IMR-90 (cell line): ENCODE results near the gene MYORG. TPM values are rescaled to one million over a fixed set of nuclear protein-coding genes. Genes with fewer than 3 reads are reported as not detected.

Source experiments
- ATAC-seq: fragments of 200-7000 bp; cut with Tn5 transposase; 2 replicates; pipeline ENCODE4 v1.9.1; 2020; ENCODE audit warnings: low read depth, mild to moderate bottlenecking, moderate library complexity
- BruUV-seq: library from RNA; stranded (reverse); fragments of 400-500 nt; replicated peaks from 2 replicates; lab custom pipeline; 2021; lab: Mats Ljungman, UMichigan
- CTCF ChIA-PET: fragments of 300-600 bp; formaldehyde crosslinking; extraction: SDS; loops from one replicate; lab custom pipeline; 2021; ENCODE audit warnings: antibody characterized with exemption; lab: Yijun Ruan, JAX
- POLR2A ChIA-PET: fragments of 300-600 bp; sonication (Branson Sonifier 250); formaldehyde crosslinking; loops from one replicate; lab custom pipeline; 2022; ENCODE audit warnings: antibody characterized with exemption; ENCODE audit not compliant: unreplicated experiment; lab: Charles Lee
- DNase-seq: peaks from one replicate; pipeline ENCODE4 v3.0.0; 2013
- H2AFZ ChIP-seq: replicated peaks from 2 replicates; pipeline ENCODE3; 2013; ENCODE audit warnings: low read length, mild to moderate bottlenecking; ENCODE audit not compliant: poor library complexity
- H2AK5ac ChIP-seq: 2 replicates; pipeline ENCODE4 v1.6.1; 2013; ENCODE audit warnings: low read depth, low read length, inconsistent platforms
- H2AK9ac ChIP-seq: replicated peaks from 2 replicates; pipeline ENCODE3; 2013; ENCODE audit warnings: mild to moderate bottlenecking, low read depth, low read length, moderate library complexity; ENCODE audit not compliant: poor library complexity
- H2BK120ac ChIP-seq: 2 replicates; pipeline ENCODE4 v1.6.1; 2013; ENCODE audit warnings: low read depth, low read length, inconsistent platforms
- H2BK15ac ChIP-seq: 3 replicates; pipeline ENCODE4 v1.6.1; 2013; ENCODE audit warnings: low read depth, low read length, inconsistent platforms
- H2BK20ac ChIP-seq: 2 replicates; pipeline ENCODE4 v1.6.1; 2013; ENCODE audit warnings: low read depth, mild to moderate bottlenecking, inconsistent platforms, low read length, moderate library complexity
- H2BK5ac ChIP-seq: 2 replicates; pipeline ENCODE4 v1.6.1; 2013; ENCODE audit warnings: mild to moderate bottlenecking, low read depth, low read length, inconsistent platforms; ENCODE audit not compliant: poor library complexity, severe bottlenecking
- H3K14ac ChIP-seq: replicated peaks from 2 replicates; pipeline ENCODE4 v1.6.1; 2013; ENCODE audit warnings: low read depth, low read length, inconsistent platforms
- H3K18ac ChIP-seq: 2 replicates; pipeline ENCODE4 v1.6.1; 2013; ENCODE audit warnings: low read depth, low read length, control low read depth
- H3K23ac ChIP-seq: 2 replicates; pipeline ENCODE4 v1.6.1; 2013; ENCODE audit warnings: low read depth, low read length, inconsistent platforms
- H3K27ac ChIP-seq: 2 replicates; pipeline ENCODE4 v1.5.1; 2013; ENCODE audit warnings: mild to moderate bottlenecking, control low read depth, low read length; ENCODE audit not compliant: insufficient read depth
- H3K27me3 ChIP-seq: 2 replicates; pipeline ENCODE4 v1.6.1; 2013; ENCODE audit warnings: low read length; ENCODE audit not compliant: control insufficient read depth, insufficient read depth
- H3K36me3 ChIP-seq: 2 replicates; pipeline ENCODE4 v1.6.1; 2013; ENCODE audit warnings: low read length, mixed read lengths; ENCODE audit not compliant: control insufficient read depth, insufficient read depth
- H3K4ac ChIP-seq: 2 replicates; pipeline ENCODE4 v1.6.1; 2013; ENCODE audit warnings: low read depth, low read length, inconsistent platforms
- H3K4me1 ChIP-seq: 2 replicates; pipeline ENCODE4 v1.6.1; 2013; ENCODE audit warnings: low read length, mixed read lengths; ENCODE audit not compliant: control insufficient read depth, insufficient read depth
- H3K4me2 ChIP-seq: 2 replicates; pipeline ENCODE4 v1.6.1; 2013; ENCODE audit warnings: low read depth, mild to moderate bottlenecking, control low read depth, low read length, moderate library complexity
- H3K4me3 ChIP-seq: 2 replicates; pipeline ENCODE4 v1.5.1; 2013; ENCODE audit warnings: low read depth, mild to moderate bottlenecking, control low read depth, low read length, moderate library complexity; ENCODE audit not compliant: insufficient read depth
- H3K56ac ChIP-seq: 2 replicates; pipeline ENCODE4 v1.6.1; 2013; ENCODE audit warnings: low read length, inconsistent platforms; ENCODE audit not compliant: insufficient read depth; ENCODE audit errors: extremely low read depth
- H3K79me1 ChIP-seq, 2 experiments: 2 replicates each; pipeline ENCODE4 v1.6.1; 2013; ENCODE audit warnings: low read length in 2 of 2, inconsistent platforms in 1 of 2, low read depth in 1 of 2
- H3K9ac ChIP-seq: 2 replicates; pipeline ENCODE4 v1.6.1; 2013; ENCODE audit warnings: low read depth, low read length, control low read depth
- H3K9me1 ChIP-seq: 2 replicates; pipeline ENCODE4 v1.6.1; 2013; ENCODE audit warnings: low read length, inconsistent platforms; ENCODE audit not compliant: insufficient read depth
- H3K9me3 ChIP-seq: 2 replicates; pipeline ENCODE4 v1.6.1; 2013; ENCODE audit warnings: low read length; ENCODE audit not compliant: control insufficient read depth, insufficient read depth
- H4K20me1 ChIP-seq: 2 replicates; pipeline ENCODE4 v1.6.1; 2013; ENCODE audit warnings: low read length, inconsistent platforms; ENCODE audit not compliant: insufficient read depth
- H4K5ac ChIP-seq: 2 replicates; pipeline ENCODE4 v1.6.1; 2013; ENCODE audit warnings: mild to moderate bottlenecking, low read depth, low read length, control low read depth
- H4K8ac ChIP-seq, 2 experiments: 2 replicates each; pipeline ENCODE4 v1.6.1; 2013; ENCODE audit warnings: low read depth in 2 of 2, low read length in 2 of 2, control low read depth in 1 of 2, inconsistent platforms in 1 of 2
- H4K91ac ChIP-seq: 2 replicates; pipeline ENCODE4 v1.6.1; 2013; ENCODE audit warnings: low read depth, low read length, inconsistent platforms; ENCODE audit not compliant: insufficient read depth
- BHLHE40 ChIP-seq: fragments of 150-350 bp; IDR thresholded peaks from 2 replicates; pipeline ENCODE4 v1.6.1; 2016; ENCODE audit warnings: mild to moderate bottlenecking, low read depth, low read length
- CEBPB ChIP-seq: IDR thresholded peaks from 2 replicates; pipeline ENCODE4 v1.6.1; 2012; ENCODE audit warnings: low read depth, low read length, improper control_type of control experiment
- ELK1 ChIP-seq: fragments of 150-350 bp; IDR thresholded peaks from 2 replicates; pipeline ENCODE4 v1.6.1; 2016; ENCODE audit warnings: low read depth, mild to moderate bottlenecking, low read length, moderate library complexity, borderline replicate concordance
- MAZ ChIP-seq: IDR thresholded peaks from 2 replicates; pipeline ENCODE4 v1.6.1; 2012; ENCODE audit warnings: low read depth, mild to moderate bottlenecking, low read length, improper control_type of control experiment, moderate library complexity, borderline replicate concordance
- MXI1 ChIP-seq: IDR thresholded peaks from 2 replicates; pipeline ENCODE4 v1.6.1; 2012; ENCODE audit warnings: low read depth, mild to moderate bottlenecking, low read length, moderate library complexity, borderline replicate concordance
- NFE2L2 ChIP-seq: fragments of 150-350 bp; IDR thresholded peaks from 2 replicates; pipeline ENCODE4 v1.6.1; 2016; ENCODE audit warnings: low read depth, mild to moderate bottlenecking, low read length
- RAD21 ChIP-seq: IDR thresholded peaks from 2 replicates; pipeline ENCODE4 v1.6.1; 2012; ENCODE audit warnings: low read length, improper control_type of control experiment
- RCOR1 ChIP-seq: IDR thresholded peaks from 2 replicates; pipeline ENCODE4 v1.6.1; 2012; ENCODE audit warnings: mild to moderate bottlenecking, low read length, improper control_type of control experiment; ENCODE audit not compliant: insufficient replicate concordance
- RFX5 ChIP-seq: IDR thresholded peaks from 2 replicates; pipeline ENCODE4 v1.8.0; 2012; ENCODE audit warnings: low read depth, mild to moderate bottlenecking, low read length, moderate library complexity
- SMC3 ChIP-seq: fragments of 150-350 bp; IDR thresholded peaks from 2 replicates; pipeline ENCODE4 v1.6.1; 2016; ENCODE audit warnings: low read depth, mild to moderate bottlenecking, antibody characterized with exemption, low read length, moderate library complexity
- WGBS, 2 experiments: methylation state at CpG; one replicate each; pipeline versions ENCODE4 v1.1.5 to v1.1.7; 2013; ENCODE audit warnings: missing lambda C conversion rate in 2 of 2; ENCODE audit not compliant: insufficient read length in 1 of 2; ENCODE audit errors: extremely low coverage in 2 of 2; 5-methylcytosine and 5-hydroxymethylcytosine counted together
- dilution Hi-C: fragments of 300-500 bp; cut with HindIII; formaldehyde crosslinking; loops from one replicate; pipeline ENCODE4 v1.14.3; 2018; ENCODE audit warnings: low sequenced_read_pairs; ENCODE audit not compliant: unreplicated experiment
- in situ Hi-C: fragments of 300-500 bp; cut with MboI; formaldehyde crosslinking; loops from 3 replicates; pipeline ENCODE4 v1.14.3; 2019; ENCODE audit warnings: low sequenced_read_pairs, inconsistent platforms, mixed read lengths
- intact Hi-C: fragments of 100-400 bp; cut with micrococcal nuclease; formaldehyde crosslinking; loops from 2 replicates; pipeline ENCODE4 v1.10.0; 2022
- polyA plus RNA-seq, 3 experiments: library from polyadenylated mRNA; depleted of rRNA; stranded (reverse); fragments of >200 nt; gene quantifications; 2 replicates each; pipeline ENCODE4 v1.2.3, GENCODE V29; 2012; ENCODE audit warnings: low replicate concordance in 1 of 3
- total RNA-seq: library from RNA; depleted of rRNA; stranded (reverse); fragments of >200 nt; gene quantifications from 2 replicates; pipeline ENCODE4 v1.2.3, GENCODE V29; 2012
- TF ChIP-seq, protein P1 (sequence below): conservative IDR thresholded peaks from 2 replicates; pipeline ENCODE4 v1.5.1; 2012; ENCODE audit warnings: mild to moderate bottlenecking, low read depth, low read length, improper control_type of control experiment

The MYORG gene
- total and polyA plus RNA-seq, 2 of the 4 experiments (the other 2 are of a cell fraction), result 0.36 to 0.60 TPM

DNA sequence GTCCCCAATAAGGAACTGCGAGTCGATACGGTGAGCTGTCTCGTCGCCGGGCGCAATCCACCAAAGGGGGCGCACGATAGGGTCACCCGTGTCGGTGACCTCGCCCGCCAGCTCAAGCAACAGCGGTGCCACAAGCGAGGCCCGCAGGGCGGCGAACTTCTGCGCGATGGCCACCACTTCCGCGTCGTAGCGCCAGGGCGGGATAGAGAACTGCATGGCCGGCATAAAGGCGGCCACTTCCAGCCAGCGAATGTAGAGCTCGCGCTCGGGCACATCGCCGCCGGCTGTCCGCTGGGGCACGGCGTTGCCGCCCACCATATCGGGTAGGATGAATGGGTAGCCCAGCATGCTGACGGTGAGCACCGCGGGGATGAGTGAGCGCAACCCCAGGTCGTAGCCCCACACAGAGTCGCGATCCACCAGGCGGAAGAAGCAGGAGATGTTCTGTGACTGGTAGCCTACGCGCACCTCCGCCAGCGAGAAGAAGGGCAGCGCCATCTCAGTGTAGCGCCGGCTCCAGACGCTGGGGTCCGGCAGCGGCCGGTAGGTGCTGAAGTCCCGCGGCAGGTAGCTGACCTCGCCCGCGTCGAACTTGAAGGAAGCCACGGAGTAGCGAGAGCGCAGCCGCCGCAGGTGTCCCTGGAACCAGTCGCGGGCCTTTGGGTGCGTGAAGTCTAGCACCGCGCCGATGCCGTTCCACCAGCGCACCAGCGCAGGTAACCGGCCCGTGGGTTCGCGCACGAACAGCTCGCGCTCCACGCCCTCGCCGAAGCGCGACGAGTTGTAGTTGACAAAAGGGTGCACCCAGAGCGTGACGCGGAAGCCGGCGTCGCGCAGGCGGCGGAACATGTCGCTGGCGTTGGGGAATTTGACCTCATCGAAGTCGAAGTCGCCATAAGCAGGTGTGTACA lies 5.5 kb downstream of the MYORG start (continued):
- TF ChIP-seq RCOR1 (no peak), MXI1 (no peak)

GRCh38 chr9:34370335-34370969 lies 6.2 kb downstream of the MYORG start:
- no peak overlapping the region for H3K4ac ChIP-seq
- CTCF ChIA-PET, result no interaction called here
- intact Hi-C loops, result no loop called here
- DNase-seq (no peak), ATAC-seq (no peak)
- in situ Hi-C loops, result no loop called here
- H3K4me3 ChIP-seq, result no peak overlapping the region; the same call in 1 of the 2 replicates
- H2AFZ ChIP-seq, result peak overlapping the region; percentile 85
- dilution Hi-C loops, result no loop called here
- H3K4me1 ChIP-seq, result no peaks in the 10 kb centered on the region
- no peak overlapping the region for H3K27ac ChIP-seq
- BruUV-seq, result no TSS peak
- 40% methylated on average over 20 of the region's 23 CpGs; no CpG with 5 or more reads in 1 of the 2 experiments for WGBS, 2 experiments
- H3K36me3 ChIP-seq, result peaks cover 3% of the 10 kb centered on the region; the same call in 1 of the 2 replicates
- H4K20me1 ChIP-seq, result no peaks in the 10 kb centered on the region
- H3K9ac ChIP-seq, result no peak overlapping the region
- POLR2A ChIA-PET, result no interaction called here
- no peak overlapping the region for H2BK15ac ChIP-seq
- H3K79me1 ChIP-seq, result no peaks in the 10 kb centered on the region
- no peak overlapping the region for H2AK9ac ChIP-seq
- no peak overlapping the region for H4K91ac ChIP-seq
- no peak overlapping the region for H4K8ac ChIP-seq
- peaks cover 12% of the 10 kb centered on the region; the same call in 1 of the 2 replicates for H3K9me3 ChIP-seq
- no peak overlapping the region for H2BK20ac ChIP-seq
- H2AK5ac ChIP-seq, result no peak overlapping the region
- H3K56ac ChIP-seq, result no peak overlapping the region
- peaks cover 24% of the 10 kb centered on the region; the same call in 1 of the 2 replicates for H3K27me3 ChIP-seq
- H3K14ac ChIP-seq, result no peak overlapping the region; the same call in 1 of the 2 replicates
- no peak overlapping the region for H2BK5ac ChIP-seq
- no peak overlapping the region for H3K18ac ChIP-seq
- no peak overlapping the region for H2BK120ac ChIP-seq
- no peak overlapping the region for H3K23ac ChIP-seq
- no peak overlapping the region for H4K5ac ChIP-seq
- peak overlapping the region; percentile 79; the same call in 1 of the 2 replicates for H3K4me2 ChIP-seq
- H3K9me1 ChIP-seq, result no peaks in the 10 kb centered on the region
- TF ChIP-seq NFE2L2 (no peak), RAD21 (no peak), MAZ (no peak), RFX5 (no peak), RCOR1 (no peak), ELK1 (no peak), SMC3 (no peak), CEBPB (no peak), BHLHE40 (no peak), MXI1 (no peak)
- TF ChIP-seq, protein P1, sequence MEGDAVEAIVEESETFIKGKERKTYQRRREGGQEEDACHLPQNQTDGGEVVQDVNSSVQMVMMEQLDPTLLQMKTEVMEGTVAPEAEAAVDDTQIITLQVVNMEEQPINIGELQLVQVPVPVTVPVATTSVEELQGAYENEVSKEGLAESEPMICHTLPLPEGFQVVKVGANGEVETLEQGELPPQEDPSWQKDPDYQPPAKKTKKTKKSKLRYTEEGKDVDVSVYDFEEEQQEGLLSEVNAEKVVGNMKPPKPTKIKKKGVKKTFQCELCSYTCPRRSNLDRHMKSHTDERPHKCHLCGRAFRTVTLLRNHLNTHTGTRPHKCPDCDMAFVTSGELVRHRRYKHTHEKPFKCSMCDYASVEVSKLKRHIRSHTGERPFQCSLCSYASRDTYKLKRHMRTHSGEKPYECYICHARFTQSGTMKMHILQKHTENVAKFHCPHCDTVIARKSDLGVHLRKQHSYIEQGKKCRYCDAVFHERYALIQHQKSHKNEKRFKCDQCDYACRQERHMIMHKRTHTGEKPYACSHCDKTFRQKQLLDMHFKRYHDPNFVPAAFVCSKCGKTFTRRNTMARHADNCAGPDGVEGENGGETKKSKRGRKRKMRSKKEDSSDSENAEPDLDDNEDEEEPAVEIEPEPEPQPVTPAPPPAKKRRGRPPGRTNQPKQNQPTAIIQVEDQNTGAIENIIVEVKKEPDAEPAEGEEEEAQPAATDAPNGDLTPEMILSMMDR, result no peak
